GM12892 (cell line): ENCODE measurements around the gene NUDC.
"Not testable (repeated sequence)": the region's sequence is repeated elsewhere in the genome, so short reads cannot be mapped to it uniquely, and the experiment has no call there.

Experiments used
- POLR2A ChIP-seq: IDR thresholded peaks from 2 replicates; pipeline ENCODE4 v1.6.1; 2011; ENCODE audit warnings: low read depth, low read length, control low read depth
- POLR2AphosphoS5 ChIP-seq: IDR thresholded peaks from 2 replicates; pipeline ENCODE4 v1.6.1; 2011; ENCODE audit warnings: low read depth, low read length, control low read depth
- TAF1 ChIP-seq: IDR thresholded peaks from 2 replicates; pipeline ENCODE4 v1.6.1; 2011; ENCODE audit warnings: low read depth, mild to moderate bottlenecking, control low read depth, low read length, borderline replicate concordance

- TF ChIP-seq POLR2A, POLR2AphosphoS5, TAF1: not testable (repeated sequence)
These were observed 27.1 kb downstream of the NUDC start for GRCh38 chr1:26948725-26949057.
